A673 (cell line): ENCODE results near the gene TRPT1.

Experiments
- CTCF ChIP-seq: fragments of 300-800, 200-600 bp; sonication (generic); conservative IDR thresholded peaks from 2 replicates; pipeline ENCODE4 v1.5.1; 2017; ENCODE audit warnings: low read depth, mild to moderate bottlenecking, antibody characterized with exemption, low read length, moderate library complexity, mixed read lengths
- EZH2 ChIP-seq: fragments of 200-600 bp; sonication (generic); IDR thresholded peaks from 2 replicates; pipeline ENCODE4 v1.6.1; 2017; ENCODE audit warnings: borderline replicate concordance, low read depth, mild to moderate bottlenecking, mixed read lengths, antibody characterized with exemption, low read length; ENCODE audit not compliant: poor library complexity, severe bottlenecking

DNA sequence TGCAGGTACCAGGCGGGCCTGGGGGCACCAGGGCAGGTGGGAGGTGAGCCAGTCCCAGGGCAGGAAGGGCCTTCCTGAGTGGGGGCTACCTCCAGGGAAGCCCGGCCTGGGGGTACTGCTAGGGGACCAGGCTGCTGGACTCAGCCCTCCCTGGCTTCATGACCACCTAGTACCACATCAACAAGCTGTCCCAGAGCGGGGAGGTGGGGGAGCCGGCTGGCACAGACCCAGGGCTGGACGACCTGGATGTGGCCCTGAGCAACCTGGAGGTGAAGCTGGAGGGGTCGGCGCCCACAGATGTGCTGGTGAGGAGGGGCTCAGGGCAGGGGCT lies 6.7 kb downstream of the TRPT1 start:
- TF ChIP-seq CTCF (no peak), EZH2 (no peak)
